ENCODE data around the gene JPH4. TPM values are rescaled to one million over a fixed set of nuclear protein-coding genes. Genes with fewer than 3 reads are reported as not detected.

Gene JPH4
- total RNA-seq, 1 donor from 2014 or later, result 1.1 TPM

- H3K36me3 ChIP-seq (ENCODE audit: control insufficient read depth, insufficient read depth, low read length), result no peaks in the 10 kb centered on the region
- peaks cover 2% of the 10 kb centered on the region for H3K27me3 ChIP-seq (ENCODE audit: control insufficient read depth, insufficient read depth, low read length)
- H3K4me3 ChIP-seq (ENCODE audit: low read depth, low read length), result no peak overlapping the region
- DNase-seq (ENCODE audit: low read depth), result no peak
- no peak for TF ChIP-seq CTCF (IDR thresholded peaks at IDR 0.05; ENCODE audit: insufficient read depth, low read length, poor library complexity, severe bottlenecking)
These were observed 26.1 kb upstream of the JPH4 start for GRCh38 chr14:23604675-23605170.

- no peak for DNase-seq (ENCODE audit: low read depth)
- H3K4me3 ChIP-seq (ENCODE audit: low read depth, low read length), result no peak overlapping the region
- no peak for TF ChIP-seq CTCF (IDR thresholded peaks at IDR 0.05; ENCODE audit: insufficient read depth, low read length, poor library complexity, severe bottlenecking)
- no peaks in the 10 kb centered on the region for H3K36me3 ChIP-seq (ENCODE audit: control insufficient read depth, insufficient read depth, low read length)
- H3K27me3 ChIP-seq (ENCODE audit: control insufficient read depth, insufficient read depth, low read length), result peaks cover 2% of the 10 kb centered on the region
These were observed 25.6 kb upstream of the JPH4 start for GRCh38 chr14:23604148-23604547.

DNA sequence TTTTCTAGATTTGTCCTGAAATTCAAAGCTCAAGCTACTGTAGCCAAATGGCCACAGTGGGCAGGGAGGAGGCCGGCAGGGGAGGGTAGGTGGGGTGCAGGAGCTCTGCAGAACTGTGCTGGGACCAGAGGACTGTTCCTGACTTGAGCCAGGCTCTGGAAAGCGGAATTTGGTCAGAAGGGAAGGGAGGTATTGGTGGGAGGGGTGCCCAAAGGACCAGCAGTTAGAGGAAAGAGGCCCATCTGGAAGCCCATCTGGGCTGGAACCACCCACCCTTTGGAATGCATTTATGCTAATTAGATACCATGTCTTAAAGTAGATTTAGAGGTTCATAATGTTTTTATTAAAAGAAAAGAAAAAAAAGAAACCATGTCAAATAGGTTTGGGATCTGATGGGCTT is 24.5 kb upstream of the JPH4 start:
- TF ChIP-seq CTCF (IDR thresholded peaks at IDR 0.05; ENCODE audit: insufficient read depth, low read length, poor library complexity, severe bottlenecking), result no peak
- DNase-seq (ENCODE audit: low read depth), result no peak
- Histone ChIP-seq H3K27me3 (ENCODE audit: control insufficient read depth, insufficient read depth, low read length) (peaks cover 2% of the 10 kb centered on the region), H3K36me3 (ENCODE audit: control insufficient read depth, insufficient read depth, low read length) (no peaks in the 10 kb centered on the region), H3K4me3 (ENCODE audit: low read depth, low read length) (no peak overlapping the region)

- Histone ChIP-seq H3K36me3 (ENCODE audit: control insufficient read depth, insufficient read depth, low read length) (no peaks in the 10 kb centered on the region), H3K27me3 (ENCODE audit: control insufficient read depth, insufficient read depth, low read length) (peaks cover 2% of the 10 kb centered on the region), H3K4me3 (ENCODE audit: low read depth, low read length) (no peak overlapping the region)
- no peak for DNase-seq (ENCODE audit: low read depth)
- TF ChIP-seq CTCF (IDR thresholded peaks at IDR 0.05; ENCODE audit: insufficient read depth, low read length, poor library complexity, severe bottlenecking), result no peak
These were observed 23.8 kb upstream of the JPH4 start for GRCh38 chr14:23602181-23603095.

DNA sequence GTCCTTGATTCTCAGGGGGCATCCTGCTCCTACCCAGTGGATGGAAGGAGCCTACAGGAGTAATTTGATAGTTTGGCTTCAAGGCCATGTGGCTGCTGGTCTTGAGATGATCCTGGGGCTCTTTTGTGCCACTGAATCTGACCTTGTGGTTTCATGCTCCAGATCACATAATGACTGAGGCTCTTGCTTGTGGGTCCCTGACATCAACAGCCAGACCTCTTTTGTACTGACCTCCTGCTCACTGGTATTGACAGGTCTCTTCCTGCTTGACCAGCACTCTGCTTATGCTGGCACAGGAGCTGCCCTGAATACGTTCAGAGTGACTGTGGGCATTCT is 23.2 kb upstream of the JPH4 start:
- H3K4me3 ChIP-seq (ENCODE audit: low read depth, low read length), result no peak overlapping the region
- H3K36me3 ChIP-seq (ENCODE audit: control insufficient read depth, insufficient read depth, low read length), result no peaks in the 10 kb centered on the region
- DNase-seq (ENCODE audit: low read depth), result no peak

More for the DNA sequence above, 23.2 kb upstream of the JPH4 start:
- no peaks in the 10 kb centered on the region for H3K27me3 ChIP-seq (ENCODE audit: control insufficient read depth, insufficient read depth, low read length)
- no peak for TF ChIP-seq CTCF (IDR thresholded peaks at IDR 0.05; ENCODE audit: insufficient read depth, low read length, poor library complexity, severe bottlenecking)
